ENCODE measurements around the gene AADACL2. TPM values are rescaled to one million over a fixed set of nuclear protein-coding genes. Genes with fewer than 3 reads are reported as not detected.

Gene AADACL2
- polyA plus RNA-seq, 1 donor from 2014 or later = not detected

DNA sequence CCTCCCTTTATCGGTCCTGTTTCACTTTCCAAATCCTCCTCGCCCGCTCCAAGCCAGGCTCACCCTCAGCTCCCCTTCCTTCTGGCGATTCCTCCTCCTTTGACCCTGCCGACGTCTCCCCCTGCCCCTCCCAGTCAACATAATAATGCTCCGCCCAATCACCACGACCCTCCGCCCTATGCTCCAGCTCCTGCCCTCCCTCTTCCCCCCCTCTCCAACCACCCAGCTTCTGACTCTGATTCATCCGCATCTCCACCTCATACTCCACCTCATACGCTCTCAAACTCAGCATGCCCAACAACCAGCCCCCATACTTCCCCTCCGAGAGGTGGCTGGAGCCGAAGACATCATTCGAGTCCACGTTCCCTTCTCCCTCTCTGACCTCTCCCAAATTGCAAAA, 73.1 kb downstream of the AADACL2 start:
- H3K36me3 Mint-ChIP-seq = peaks cover 2% of the 10 kb centered on the region
- H3K27ac Mint-ChIP-seq = no peak overlapping the region
- H3K4me1 Mint-ChIP-seq = peaks cover 0 to 1% (median 0%) of the 10 kb centered on the region in 3 donors
- H3K4me3 Mint-ChIP-seq = peak overlapping the region in 1 of 4 donors; percentile 14
- H3K27me3 Mint-ChIP-seq = peaks cover 8% of the 10 kb centered on the region
- H3K9me3 Mint-ChIP-seq = peaks cover 0 to 9% (median 8%) of the 10 kb centered on the region in 3 donors

Other genes with a start within 250 kb of the AADACL2 start
- not detected for gene AADAC, start 80.2 kb downstream of the AADACL2 start, polyA plus RNA-seq
- gene SUCNR1, start 139.7 kb downstream of the AADACL2 start, polyA plus RNA-seq = not detected

Data from IgD-negative memory B cell (primary cell).